DND-41 (cell line): Measurements from ENCODE around the gene NAALADL1.
"Not testable (repeated sequence)": the region's sequence is repeated elsewhere in the genome, so short reads cannot be mapped to it uniquely, and the experiment has no call there.

Experiments
- CTCF ChIP-seq: IDR thresholded peaks from 2 replicates; pipeline ENCODE4 v1.5.1; 2012; ENCODE audit warnings: borderline replicate concordance, low read length, moderate library complexity, mild to moderate bottlenecking; ENCODE audit not compliant: poor library complexity, severe bottlenecking; ENCODE audit errors: extremely low read depth
- EZH2 ChIP-seq: IDR thresholded peaks from 3 replicates; pipeline ENCODE4 v1.6.1; 2012; ENCODE audit warnings: borderline replicate concordance, low read depth, mild to moderate bottlenecking, moderate library complexity, low read length, inconsistent platforms; ENCODE audit not compliant: severe bottlenecking

- TF ChIP-seq CTCF, EZH2: not testable (repeated sequence)
Observed at GRCh38 chr11:65003968-65004367, 54.4 kb downstream of the NAALADL1 start.
